K562 (cell line): ENCODE measurements around the gene NT5DC1. TPM values are rescaled to one million over a fixed set of nuclear protein-coding genes. Genes with fewer than 3 reads are reported as not detected.

Experiments used
- ATAC-seq: fragments of 200-7000 bp; cut with Tn5 transposase; 3 replicates; pipeline ENCODE4 v1.9.1; 2020; ENCODE audit warnings: moderate library complexity
- BruUV-seq: library from RNA; stranded (reverse); fragments of 400-500 nt; replicated peaks from 2 replicates; lab custom pipeline; 2021; lab: Mats Ljungman, UMichigan
- CTCF ChIA-PET: fragments of 300-600 bp; formaldehyde crosslinking; extraction: SDS; loops from one replicate; lab custom pipeline; 2021; ENCODE audit warnings: low intra/inter-chr PET ratio; lab: Yijun Ruan, JAX
- POLR2A ChIA-PET: fragments of 300-600, 350-650 bp; sonication (Branson Sonifier 250); formaldehyde crosslinking; extraction: SDS; loops from one replicate; lab custom pipeline; 2021; ENCODE audit warnings: antibody characterized with exemption, inconsistent platforms; lab: Yijun Ruan, JAX
- DNase-seq, 4 experiments: peaks; one replicate each; pipeline versions ENCODE4 v3.0.0 to v3.0.0-alpha.2; 2011 to 2018; ENCODE audit warnings: low spot score in 3 of 4, mixed read lengths in 3 of 4; ENCODE audit errors: extremely low read depth in 1 of 4
- FAIRE-seq: peaks from 2 replicates; lab custom pipeline; 2011; peaks lifted over from hg19 to GRCh38; lab: Jason Lieb, UNC
- H2AFZ ChIP-seq: 2 replicates; pipeline ENCODE4 v1.6.0; 2011; ENCODE audit warnings: low read depth, low read length, control low read depth, inconsistent platforms
- H3K27ac ChIP-seq: fragments of 200-600 bp; 3 replicates; pipeline ENCODE4 v1.8.0; 2011; ENCODE audit warnings: low read depth, mild to moderate bottlenecking, control low read depth, inconsistent platforms, low read length, moderate library complexity, mixed read lengths; ENCODE audit errors: extremely low read depth
- H3K27me3 ChIP-seq, 2 experiments: fragments of 300-600 bp in 1 of 2; 2 replicates in 1 of 2; 3 replicates in 1 of 2; pipeline versions ENCODE4 v1.6.0 to v1.8.0; 2011; ENCODE audit warnings: inconsistent platforms in 2 of 2, low read length in 2 of 2, mild to moderate bottlenecking in 1 of 2, mixed read lengths in 1 of 2, moderate library complexity in 1 of 2; ENCODE audit not compliant: control insufficient read depth in 2 of 2, insufficient read depth in 2 of 2
- H3K36me3 ChIP-seq: fragments of 300-600 bp; 3 replicates; pipeline ENCODE4 v1.8.0; 2011; ENCODE audit warnings: mild to moderate bottlenecking, low read length, inconsistent platforms; ENCODE audit not compliant: control insufficient read depth, insufficient read depth
- H3K4me1 ChIP-seq, 2 experiments: fragments of 200-600 bp in 1 of 2; replicated peaks in 1 of 2; 2 replicates in 1 of 2; 3 replicates in 1 of 2; pipeline versions ENCODE4 v1.5.1 to v1.8.0; 2011; ENCODE audit warnings: inconsistent platforms in 2 of 2, low read length in 2 of 2, mild to moderate bottlenecking in 1 of 2, mixed read lengths in 1 of 2, moderate library complexity in 1 of 2; ENCODE audit not compliant: control insufficient read depth in 2 of 2, insufficient read depth in 2 of 2
- H3K4me2 ChIP-seq: 2 replicates; pipeline ENCODE4 v1.6.1; 2011; ENCODE audit warnings: low read length, control low read depth, inconsistent platforms, mixed read lengths; ENCODE audit not compliant: insufficient read depth
- H3K4me3 ChIP-seq: fragments of 200-600 bp; sonication (generic), shearing (Covaris generic); 2 replicates; pipeline ENCODE4 v1.5.1; 2016; ENCODE audit warnings: control low read depth, inconsistent platforms
- H3K79me2 ChIP-seq: fragments of 200-600 bp; 3 replicates; pipeline ENCODE4 v1.8.0; 2011; ENCODE audit warnings: low read length, inconsistent platforms; ENCODE audit not compliant: control insufficient read depth, insufficient read depth
- H3K9ac ChIP-seq, 2 experiments: 2 replicates each; pipeline versions ENCODE4 v1.6.0 to v1.6.1; 2011; ENCODE audit warnings: low read depth in 2 of 2, low read length in 2 of 2, control low read depth in 1 of 2, inconsistent platforms in 1 of 2, mild to moderate bottlenecking in 1 of 2, mixed read lengths in 1 of 2; ENCODE audit not compliant: insufficient read depth in 1 of 2
- H3K9me1 ChIP-seq: one replicate; pipeline ENCODE4 v1.6.0; 2011; ENCODE audit warnings: inconsistent platforms, mild to moderate bottlenecking, low read length, moderate library complexity; ENCODE audit not compliant: control insufficient read depth, insufficient read depth
- H3K9me3 ChIP-seq: replicated peaks from 2 replicates; pipeline ENCODE4 v1.5.1; 2011; ENCODE audit warnings: low read depth, low read length, inconsistent platforms; ENCODE audit not compliant: control insufficient read depth, insufficient read depth
- H4K20me1 ChIP-seq: replicated peaks from 2 replicates; pipeline ENCODE4 v1.6.1; 2011; ENCODE audit warnings: low read length, inconsistent platforms, mixed read lengths; ENCODE audit not compliant: control insufficient read depth, insufficient read depth
- CC2D1A ChIP-seq: fragments of 450-650 bp; IDR thresholded peaks from 2 replicates; pipeline ENCODE4 v1.6.1; 2017; ENCODE audit warnings: mild to moderate bottlenecking
- E2F8 ChIP-seq: fragments of 450-650 bp; IDR thresholded peaks from 2 replicates; pipeline ENCODE4 v1.7.1; 2018; ENCODE audit warnings: mild to moderate bottlenecking, low read depth; ENCODE audit not compliant: partially characterized antibody
- GTF2F1 ChIP-seq: IDR thresholded peaks from 2 replicates; pipeline ENCODE4 v1.6.1; 2011; ENCODE audit warnings: low read depth, low read length, improper control_type of control experiment
- HNRNPH1 ChIP-seq: fragments of 200-400 bp; formaldehyde crosslinking; optimal IDR thresholded peaks from 2 replicates; pipeline ENCODE3; 2017; ENCODE audit warnings: low read depth, mild to moderate bottlenecking, low read length, moderate library complexity
- MAFK ChIP-seq: IDR thresholded peaks from 2 replicates; pipeline ENCODE4 v1.6.1; 2011; ENCODE audit warnings: low read length, improper control_type of control experiment
- NFRKB ChIP-seq: fragments of 450-650 bp; IDR thresholded peaks from 2 replicates; pipeline ENCODE4 v1.6.1; 2016; ENCODE audit warnings: low read depth
- NR4A1 ChIP-seq, 2 experiments: fragments of 250-450 bp in 1 of 2; fragments of 450-650 bp in 1 of 2; sonication (Bioruptor Pico) in 1 of 2; IDR thresholded peaks; 2 replicates each; pipeline versions ENCODE4 v1.4.0 to v1.6.1; 2016 to 2020; ENCODE audit warnings: mild to moderate bottlenecking in 2 of 2, missing compliant biosample characterization in 1 of 2, missing genetic modification characterization in 1 of 2, moderate library complexity in 1 of 2
- SP2 ChIP-seq: IDR thresholded peaks from 2 replicates; pipeline ENCODE4 v1.6.1; 2011; ENCODE audit warnings: mild to moderate bottlenecking, low read depth, low read length, moderate library complexity; ENCODE audit not compliant: poor library complexity, severe bottlenecking; ENCODE audit errors: extremely low read depth
- SRSF3 ChIP-seq: fragments of 200-400 bp; formaldehyde crosslinking; IDR thresholded peaks from 2 replicates; pipeline ENCODE4 v1.6.1; 2016; ENCODE audit warnings: mild to moderate bottlenecking, low read length, moderate library complexity; ENCODE audit not compliant: insufficient read depth
- TARDBP ChIP-seq: fragments of 450-650 bp; IDR thresholded peaks from 2 replicates; pipeline ENCODE4 v1.6.1; 2016
- XRCC3 ChIP-seq: fragments of 450-650 bp; IDR thresholded peaks from 2 replicates; pipeline ENCODE4 v1.6.1; 2017; ENCODE audit warnings: mild to moderate bottlenecking, moderate library complexity
- ZBTB49 ChIP-seq: sonication (generic); formaldehyde crosslinking; IDR thresholded peaks from 2 replicates; pipeline ENCODE4 v1.8.0; 2022; ENCODE audit warnings: missing genetic modification reagents, mild to moderate bottlenecking, borderline replicate concordance
- ZBTB8A ChIP-seq: fragments of 450-650 bp; IDR thresholded peaks from 2 replicates; pipeline ENCODE4 v1.6.1; 2018; ENCODE audit warnings: mild to moderate bottlenecking, moderate library complexity; ENCODE audit not compliant: partially characterized antibody
- ZNF280B ChIP-seq: fragments of 250-450 bp; sonication (Bioruptor Pico); IDR thresholded peaks from 2 replicates; pipeline ENCODE4 v1.5.1; 2021; ENCODE audit warnings: mild to moderate bottlenecking
- ZNF57 ChIP-seq: fragments of 450-650 bp; formaldehyde crosslinking; IDR thresholded peaks from 2 replicates; pipeline ENCODE4 v1.4.0; 2020; ENCODE audit warnings: mild to moderate bottlenecking, moderate library complexity
- WGBS: fragments of 100-300 bp; shearing (Covaris generic); methylation state at CpG from one replicate; pipeline ENCODE4 v1.1.6; 2016; ENCODE audit warnings: low coverage, mixed read lengths; ENCODE audit not compliant: insufficient coverage; ENCODE audit errors: missing lambda C conversion rate; 5-methylcytosine and 5-hydroxymethylcytosine counted together
- in situ Hi-C: fragments of 300-500 bp; cut with MboI; formaldehyde crosslinking; loops from 4 replicates; pipeline ENCODE4 v1.15.0; 2018; ENCODE audit warnings: inconsistent platforms, mixed read lengths
- intact Hi-C: fragments of 100-400 bp; cut with micrococcal nuclease; formaldehyde crosslinking; loops from 2 replicates; pipeline ENCODE4 v1.14.2; 2022
- polyA plus RNA-seq, 8 experiments: library from polyadenylated mRNA; depleted of rRNA in 4 of 8; stranded (reverse) in 5 of 8; unstranded in 3 of 8; fragments of >200 nt; fragmentation: Nextera tagmentation in 2 of 8; fragmentation: Illumina TruSeq in 1 of 8; extraction: Ambion mirVana in 2 of 8; extraction: Trizol in 1 of 8; gene quantifications; 2 replicates each; pipeline versions ENCODE4 v1.2.1 to v1.2.3, GENCODE V29; 2011 to 2014; ENCODE audit warnings: inconsistent platforms in 1 of 8, missing spikeins in 1 of 8
- total RNA-seq, 7 experiments: library from RNA; depleted of rRNA in 6 of 7; stranded (reverse); fragments of >200 nt in 6 of 7; fragmentation: Illumina TruSeq in 2 of 7; extraction: Trizol in 2 of 7; gene quantifications; 2 replicates each; pipeline versions ENCODE4 v1.2.1 to v1.2.3, GENCODE V29; 2011 to 2021; ENCODE audit warnings: low replicate concordance in 1 of 7

The NT5DC1 gene
- total and polyA plus RNA-seq, 9 of the 15 experiments (the other 6 are each of a cell fraction or from before 2014, with no cell fraction given) = 4.9 to 28.5 (median 16.3) TPM

GRCh38 chr6:116120430-116120829 is 19.8 kb downstream of the NT5DC1 start (continued):
- no peak for TF ChIP-seq HNRNPH1
- TF ChIP-seq ZBTB8A = no peak
- TF ChIP-seq GTF2F1 = no peak

- H3K9me1 ChIP-seq = no peaks in the 10 kb centered on the region
- in situ Hi-C loops (no loop called here), intact Hi-C loops (loop anchor here (5.0 kb wide), 1 partner anchor 71 kb away; no protein-coding TSS in a partner anchor)
- CTCF ChIA-PET = no interaction called here
- no peaks in the 10 kb centered on the region for H3K9me3 ChIP-seq
- H3K4me3 ChIP-seq = no peak within 1 kb of the TSS
- H3K27ac ChIP-seq = no peak within 1 kb of the TSS
- no peak within 1 kb of the TSS for H2AFZ ChIP-seq
- no peaks in the 10 kb centered on the region for H3K79me2 ChIP-seq
- BruUV-seq = no TSS peak
- no peaks in the 10 kb centered on the region for H4K20me1 ChIP-seq
- no peaks in the 10 kb centered on the region for H3K27me3 ChIP-seq
- H3K4me1 ChIP-seq = no peaks in the 10 kb centered on the region
- POLR2A ChIA-PET = no interaction called here
- FAIRE-seq (no peak), DNase-seq (no peak), ATAC-seq (no peak)
- WGBS = 75% methylated on average over 6 of the region's 6 CpGs
- no peak within 1 kb of the TSS for H3K9ac ChIP-seq
- H3K36me3 ChIP-seq = no peaks in the 10 kb centered on the region
- H3K4me2 ChIP-seq = no peak within 1 kb of the TSS
- TF ChIP-seq ZNF280B (CRISPR knock-in tag) (no peak), TARDBP (no peak), XRCC3 (no peak), CC2D1A (no peak), MAFK (no peak), E2F8 (no peak), NR4A1 (CRISPR knock-in tag; IDR thresholded peaks at IDR 0.05) (no peak), NR4A1 (tag; IDR thresholded peaks at IDR 0.05) (no peak), NFRKB (no peak), ZBTB49 (CRISPR knock-in tag) (no peak), SP2 (no peak), SRSF3 (no peak), ZNF57 (no peak)
Measured at GRCh38 chr6:116126032-116126431, 25.4 kb downstream of the NT5DC1 start, which contains the start of gene COL10A1. TSS of gene COL10A1 (minus strand) at chr6:116126132. CDS start at chr6:116125492, 640 bp downstream.
